OCI-LY3 (cell line): ENCODE results near the gene EPM2A.
"Not testable (repeated sequence)": the region's sequence is repeated elsewhere in the genome, so short reads cannot be mapped to it uniquely, and the experiment has no call there.

Experiments used
- H2AFZ ChIP-seq: fragments of 200-600, 300-600 bp; shearing (Covaris generic); 2 replicates; pipeline ENCODE4 v1.6.0; 2014; ENCODE audit warnings: antibody characterized with exemption, low read depth, low read length
- H3K27ac ChIP-seq: fragments of 200-600, 300-600 bp; sonication (generic); 2 replicates; pipeline ENCODE4 v1.5.1; 2014; ENCODE audit warnings: mild to moderate bottlenecking, low read length, moderate library complexity, mixed read lengths
- H3K27me3 ChIP-seq: fragments of 200-600, 300-600 bp; sonication (generic); 2 replicates; pipeline ENCODE4 v1.6.1; 2014; ENCODE audit warnings: low read depth, low read length, mixed read lengths
- H3K36me3 ChIP-seq: fragments of 200-600, 300-600 bp; sonication (generic); replicated peaks from 2 replicates; pipeline ENCODE3; 2014; ENCODE audit warnings: low read depth, low read length, mixed read lengths
- H3K4me1 ChIP-seq: fragments of 300-600, 200-600 bp; sonication (generic); 2 replicates; pipeline ENCODE4 v1.6.1; 2014; ENCODE audit warnings: low read length, mixed read lengths
- H3K4me2 ChIP-seq: fragments of 200-600, 300-600 bp; sonication (generic); 2 replicates; pipeline ENCODE4 v1.6.1; 2014; ENCODE audit warnings: low read length, mixed read lengths
- H3K4me3 ChIP-seq: fragments of 300-600, 200-600 bp; sonication (generic); 2 replicates; pipeline ENCODE4 v1.5.1; 2014; ENCODE audit warnings: antibody characterized with exemption, mild to moderate bottlenecking, low read length, moderate library complexity
- H3K79me2 ChIP-seq: fragments of 300-600, 200-600 bp; shearing (Covaris generic); 2 replicates; pipeline ENCODE4 v1.6.1; 2014; ENCODE audit warnings: mild to moderate bottlenecking, low read length, mixed read lengths
- H3K9ac ChIP-seq: fragments of 300-600, 200-600 bp; shearing (Covaris generic); 2 replicates; pipeline ENCODE4 v1.6.0; 2014; ENCODE audit warnings: mild to moderate bottlenecking, low read length, moderate library complexity
- H3K9me3 ChIP-seq: fragments of 200-600, 300-600 bp; shearing (Covaris generic); 2 replicates; pipeline ENCODE4 v1.6.1; 2014; ENCODE audit warnings: low read length, mixed read lengths; ENCODE audit not compliant: insufficient read depth
- H4K20me1 ChIP-seq: fragments of 200-600, 300-600 bp; sonication (generic); 2 replicates; pipeline ENCODE4 v1.6.1; 2016; ENCODE audit warnings: low read length, mixed read lengths; ENCODE audit not compliant: insufficient read depth
- CTCF ChIP-seq: fragments of 200-600, 300-600 bp; sonication (generic); IDR thresholded peaks from 2 replicates; pipeline ENCODE4 v1.5.1; 2014; ENCODE audit warnings: antibody characterized with exemption, low read length, low read depth
- EZH2phosphoT487 ChIP-seq: fragments of 200-600 bp; shearing (Covaris generic); IDR thresholded peaks from 2 replicates; pipeline ENCODE4 v1.6.1; 2018; ENCODE audit warnings: antibody characterized with exemption, mixed run types, low read depth

Gene EPM2A

GRCh38 chr6:145745861-145746260 is 10.5 kb upstream of the EPM2A start:
- Histone ChIP-seq H4K20me1 (no peaks in the 10 kb centered on the region), H3K4me3 (no peak overlapping the region), H3K27me3 (no peaks in the 10 kb centered on the region), H2AFZ (no peak overlapping the region), H3K36me3 (no peaks in the 10 kb centered on the region), H3K4me2 (no peak overlapping the region), H3K27ac (no peak overlapping the region), H3K9me3 (no peaks in the 10 kb centered on the region), H3K79me2 (no peaks in the 10 kb centered on the region), H3K9ac (no peak overlapping the region), H3K4me1 (no peaks in the 10 kb centered on the region)
- TF ChIP-seq CTCF (no peak), EZH2phosphoT487 (no peak)

GRCh38 chr6:145744619-145745018 is 9.3 kb upstream of the EPM2A start:
- no peaks in the 10 kb centered on the region for H3K79me2 ChIP-seq
- no peak overlapping the region for H3K27ac ChIP-seq
- no peak overlapping the region for H3K4me3 ChIP-seq
- H3K4me2 ChIP-seq: no peak overlapping the region
- H3K27me3 ChIP-seq: no peaks in the 10 kb centered on the region
- H3K4me1 ChIP-seq: no peaks in the 10 kb centered on the region
- H3K9me3 ChIP-seq: no peaks in the 10 kb centered on the region
- H3K9ac ChIP-seq: no peak overlapping the region
- H2AFZ ChIP-seq: no peak overlapping the region
- H4K20me1 ChIP-seq: no peaks in the 10 kb centered on the region
- no peaks in the 10 kb centered on the region for H3K36me3 ChIP-seq
- TF ChIP-seq CTCF (no peak), EZH2phosphoT487 (no peak)

- Histone ChIP-seq H3K4me1 (no peaks in the 10 kb centered on the region), H2AFZ (no peak overlapping the region), H3K79me2 (no peaks in the 10 kb centered on the region), H3K9me3 (no peaks in the 10 kb centered on the region), H3K9ac (no peak overlapping the region), H3K36me3 (no peaks in the 10 kb centered on the region), H3K4me2 (no peak overlapping the region), H3K27me3 (no peaks in the 10 kb centered on the region), H3K4me3 (no peak overlapping the region), H3K27ac (no peak overlapping the region), H4K20me1 (no peaks in the 10 kb centered on the region)
- TF ChIP-seq CTCF: no peak
- TF ChIP-seq EZH2phosphoT487: no peak
Measured at GRCh38 chr6:145743332-145743731, 8.0 kb upstream of the EPM2A start.

- not testable (repeated sequence) for H4K20me1 ChIP-seq, H3K36me3 ChIP-seq, H3K9ac ChIP-seq, H3K4me3 ChIP-seq, H3K9me3 ChIP-seq, H3K27me3 ChIP-seq, H3K4me1 ChIP-seq, H2AFZ ChIP-seq, H3K27ac ChIP-seq, H3K79me2 ChIP-seq, H3K4me2 ChIP-seq
Measured at GRCh38 chr6:145742472-145742871, 7.2 kb upstream of the EPM2A start.

GRCh38 chr6:145739685-145740084 is 4.4 kb upstream of the EPM2A start:
- H3K4me1 ChIP-seq, H3K79me2 ChIP-seq, H3K27me3 ChIP-seq, H3K4me3 ChIP-seq, H3K4me2 ChIP-seq, H3K9me3 ChIP-seq, H3K27ac ChIP-seq, H3K36me3 ChIP-seq, H3K9ac ChIP-seq, H2AFZ ChIP-seq, H4K20me1 ChIP-seq: not testable (repeated sequence)
